Mononuclear cell (primary cell): ENCODE results near the gene DNM1. TPM values are rescaled to one million over a fixed set of nuclear protein-coding genes. Genes with fewer than 3 reads are reported as not detected.
"Not testable (repeated sequence)": the region's sequence is repeated elsewhere in the genome, so short reads cannot be mapped to it uniquely, and the experiment has no call there.

Source experiments
- H3K27me3 ChIP-seq: 2 replicates; pipeline ENCODE4 v1.6.0; 2011; ENCODE audit warnings: low read length, control low read depth; ENCODE audit not compliant: insufficient read depth
- H3K4me1 ChIP-seq: 2 replicates; pipeline ENCODE4 v1.5.1; 2011; ENCODE audit warnings: mild to moderate bottlenecking, low read length, control low read depth; ENCODE audit not compliant: insufficient read depth
- H3K4me3 ChIP-seq: 2 replicates; pipeline ENCODE4 v1.5.1; 2011; ENCODE audit warnings: mild to moderate bottlenecking, low read length, moderate library complexity
- H3K9me3 ChIP-seq: 2 replicates; pipeline ENCODE4 v1.5.1; 2011; ENCODE audit warnings: low read depth, mild to moderate bottlenecking, control low read depth, low read length
- total RNA-seq: library from RNA; depleted of rRNA; stranded (reverse); fragments of >200 nt; gene quantifications from one replicate; pipeline ENCODE4 v1.2.3, GENCODE V29; 2012

The DNM1 gene
- total RNA-seq, 1 donor = 1.4 TPM

- Histone ChIP-seq H3K4me1 (no peaks in the 10 kb centered on the region), H3K4me3 (no peak overlapping the region), H3K9me3 (no peaks in the 10 kb centered on the region), H3K27me3 (no peaks in the 10 kb centered on the region)
These were observed 34.4 kb upstream of the DNM1 start for GRCh38 chr9:128168731-128169308.

DNA sequence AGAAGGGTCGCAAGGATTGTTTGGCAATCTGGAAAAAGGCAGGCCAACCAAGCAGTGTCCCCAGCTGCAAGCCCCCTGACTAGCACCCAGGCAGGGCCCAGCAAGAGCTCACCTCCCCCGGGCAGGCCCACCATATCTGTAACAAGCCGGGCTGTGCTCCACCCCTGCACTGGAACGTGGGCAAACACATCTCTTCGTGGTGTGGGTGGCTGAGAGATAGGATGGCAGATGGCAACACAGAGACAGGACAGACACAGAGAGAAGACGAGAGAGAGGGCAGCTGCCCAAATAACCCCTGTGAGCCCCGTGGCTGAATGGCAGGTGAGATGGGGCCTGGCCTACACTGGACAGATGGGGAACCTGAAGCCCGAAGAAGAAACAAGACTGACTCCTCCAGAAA lies 33.7 kb upstream of the DNM1 start:
- Histone ChIP-seq H3K9me3 (no peaks in the 10 kb centered on the region), H3K4me3 (no peak overlapping the region), H3K27me3 (no peaks in the 10 kb centered on the region), H3K4me1 (no peaks in the 10 kb centered on the region)

DNA sequence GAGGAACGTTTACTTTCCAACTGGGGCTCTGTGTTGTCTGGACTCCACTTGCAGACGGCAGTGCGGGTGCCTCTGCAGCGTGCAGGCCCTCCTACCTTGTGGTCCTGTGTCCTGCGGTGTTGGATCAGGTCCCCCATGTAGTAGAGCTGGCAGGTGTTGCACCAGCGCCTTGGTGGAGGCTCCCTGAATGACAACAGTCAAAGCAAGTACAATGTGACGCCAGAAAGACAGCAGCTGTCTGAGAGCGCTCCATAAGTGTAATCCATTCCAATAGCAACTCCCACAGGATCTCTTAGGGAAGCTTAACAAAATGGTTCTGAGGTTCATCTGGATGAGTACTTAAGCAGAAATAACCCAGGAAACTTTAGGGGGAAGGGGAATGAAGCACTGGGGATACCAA lies 33.3 kb upstream of the DNM1 start:
- Histone ChIP-seq H3K4me1 (no peaks in the 10 kb centered on the region), H3K27me3 (no peaks in the 10 kb centered on the region), H3K9me3 (no peaks in the 10 kb centered on the region), H3K4me3 (no peak overlapping the region)

DNA sequence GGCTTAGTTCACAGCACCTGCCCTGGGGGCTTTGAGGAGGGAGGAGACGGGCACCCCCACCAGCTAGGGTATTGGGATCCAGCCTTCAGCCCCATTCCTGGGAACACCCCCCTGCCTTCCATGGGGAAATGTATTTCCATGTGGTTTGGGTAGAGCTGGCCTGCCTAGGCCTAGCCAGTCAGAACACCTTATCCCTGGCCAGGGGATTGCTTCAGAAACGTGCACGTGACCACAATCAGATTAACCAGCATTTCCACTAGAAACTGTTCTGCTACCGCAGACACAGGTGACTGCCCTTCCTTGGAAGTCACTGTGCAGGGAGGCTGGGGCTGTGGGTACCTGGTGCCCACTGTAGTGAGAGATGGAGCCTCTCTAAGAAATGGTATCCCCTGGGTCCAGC lies 29.1 kb upstream of the DNM1 start:
- H3K4me1 ChIP-seq = no peaks in the 10 kb centered on the region
- no peaks in the 10 kb centered on the region for H3K9me3 ChIP-seq
- no peaks in the 10 kb centered on the region for H3K27me3 ChIP-seq
- H3K4me3 ChIP-seq = no peak overlapping the region

- H3K4me3 ChIP-seq = no peak overlapping the region
- H3K9me3 ChIP-seq = no peaks in the 10 kb centered on the region
- H3K4me1 ChIP-seq = no peaks in the 10 kb centered on the region
- no peaks in the 10 kb centered on the region for H3K27me3 ChIP-seq
These were observed 28.0 kb upstream of the DNM1 start for GRCh38 chr9:128175102-128175563.

- Histone ChIP-seq H3K27me3 (no peaks in the 10 kb centered on the region), H3K4me1 (no peaks in the 10 kb centered on the region), H3K4me3 (no peak overlapping the region), H3K9me3 (no peaks in the 10 kb centered on the region)
These were observed 27.5 kb upstream of the DNM1 start for GRCh38 chr9:128175726-128176125.

GRCh38 chr9:128178806-128179431 lies 24.3 kb upstream of the DNM1 start:
- Histone ChIP-seq H3K4me1 (no peaks in the 10 kb centered on the region), H3K4me3 (no peak overlapping the region), H3K9me3 (no peaks in the 10 kb centered on the region), H3K27me3 (no peaks in the 10 kb centered on the region)

DNA sequence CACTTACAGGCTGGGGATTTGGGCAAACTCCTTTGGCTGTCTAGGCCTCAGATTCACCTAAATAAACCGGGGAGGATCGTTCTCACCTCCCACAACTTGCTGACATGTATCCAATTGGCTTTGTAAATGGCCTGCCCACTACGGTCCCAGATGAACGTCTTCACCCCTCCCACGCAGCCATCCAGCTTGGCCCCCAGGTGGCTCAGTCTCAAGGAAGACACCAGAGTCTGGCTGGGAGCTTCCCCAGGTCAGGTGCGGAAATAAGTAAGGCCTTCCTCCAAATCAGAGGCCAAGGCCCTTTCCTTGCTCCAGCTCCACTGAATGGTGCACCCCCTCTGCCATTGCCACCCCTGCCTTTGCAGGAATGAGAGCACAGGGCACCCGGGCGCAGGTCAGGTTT lies 23.2 kb upstream of the DNM1 start:
- Histone ChIP-seq H3K27me3 (no peaks in the 10 kb centered on the region), H3K4me3 (no peak overlapping the region), H3K9me3 (no peaks in the 10 kb centered on the region), H3K4me1 (no peaks in the 10 kb centered on the region)

- Histone ChIP-seq H3K4me1 (no peaks in the 10 kb centered on the region), H3K4me3 (no peak overlapping the region), H3K27me3 (no peaks in the 10 kb centered on the region), H3K9me3 (no peaks in the 10 kb centered on the region)
These were observed 22.7 kb upstream of the DNM1 start for GRCh38 chr9:128180447-128180846.

- H3K9me3 ChIP-seq, H3K4me1 ChIP-seq, H3K4me3 ChIP-seq, H3K27me3 ChIP-seq: not testable (repeated sequence)
These were observed 21.7 kb upstream of the DNM1 start for GRCh38 chr9:128181480-128181879.

- H3K4me3 ChIP-seq = no peak overlapping the region
- no peaks in the 10 kb centered on the region for H3K27me3 ChIP-seq
- H3K4me1 ChIP-seq = no peaks in the 10 kb centered on the region
- H3K9me3 ChIP-seq = no peaks in the 10 kb centered on the region
These were observed 20.1 kb upstream of the DNM1 start for GRCh38 chr9:128182893-128183588.

DNA sequence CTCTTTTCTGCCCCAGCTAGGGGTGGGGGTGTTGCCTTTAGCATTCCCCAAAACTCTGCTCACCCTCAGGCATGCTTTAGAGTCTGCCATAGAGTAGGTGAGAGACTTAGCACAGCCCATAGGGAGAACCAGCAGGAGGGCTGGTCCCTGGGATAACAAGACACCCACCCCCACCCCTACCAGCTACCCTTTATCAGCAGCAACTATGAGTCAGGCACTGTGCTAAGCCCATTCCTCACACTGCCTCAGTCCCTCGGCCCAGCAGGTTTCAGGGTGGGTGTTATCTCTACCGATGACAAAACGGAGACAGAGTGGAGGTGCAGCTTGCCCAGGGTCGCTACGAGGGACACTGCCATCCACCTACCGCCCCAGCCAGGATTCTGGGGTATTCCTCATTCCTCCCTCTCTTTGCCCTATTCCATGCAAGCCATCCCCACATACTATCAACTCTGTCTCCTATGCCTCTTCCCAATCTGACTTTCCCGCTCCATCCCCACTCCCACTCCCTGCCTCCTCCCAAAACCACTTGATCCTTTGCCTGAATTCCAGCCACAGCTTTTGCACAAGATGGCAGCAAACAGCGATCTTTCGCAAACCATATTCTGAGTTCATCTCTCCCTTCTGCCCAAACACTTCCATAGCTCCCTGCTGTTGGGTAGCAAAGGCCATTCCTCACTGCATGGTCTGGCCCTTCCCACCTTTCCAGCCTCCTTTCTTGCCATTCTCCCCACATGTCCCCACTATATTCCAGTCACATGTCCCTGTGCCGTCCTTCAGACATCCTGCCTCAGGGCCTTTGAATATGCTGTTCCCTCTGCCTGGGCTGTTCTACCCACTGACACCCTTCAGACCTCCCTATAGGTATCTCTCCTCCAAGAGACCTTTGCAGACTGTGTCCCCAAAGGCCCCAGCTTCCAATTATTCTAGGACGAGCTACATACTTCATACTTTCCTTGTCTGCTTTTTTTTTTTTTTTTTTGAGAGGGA lies 16.9 kb upstream of the DNM1 start:
- H3K27me3 ChIP-seq = no peaks in the 10 kb centered on the region
- no peak overlapping the region for H3K4me3 ChIP-seq
- H3K9me3 ChIP-seq = no peaks in the 10 kb centered on the region
- H3K4me1 ChIP-seq = peaks cover 13% of the 10 kb centered on the region

- Histone ChIP-seq H3K4me3 (no peak overlapping the region), H3K4me1 (peaks cover 22% of the 10 kb centered on the region)
These were observed 15.8 kb upstream of the DNM1 start for GRCh38 chr9:128187361-128187760.

GRCh38 chr9:128188209-128188608 lies 15.0 kb upstream of the DNM1 start:
- H3K27me3 ChIP-seq = no peaks in the 10 kb centered on the region
- H3K9me3 ChIP-seq = no peaks in the 10 kb centered on the region
- H3K4me1 ChIP-seq = peaks cover 30% of the 10 kb centered on the region
- no peak overlapping the region for H3K4me3 ChIP-seq

More at GRCh38 chr9:128187361-128187760, 15.8 kb upstream of the DNM1 start:
- H3K9me3 ChIP-seq = no peaks in the 10 kb centered on the region
- no peaks in the 10 kb centered on the region for H3K27me3 ChIP-seq

DNA sequence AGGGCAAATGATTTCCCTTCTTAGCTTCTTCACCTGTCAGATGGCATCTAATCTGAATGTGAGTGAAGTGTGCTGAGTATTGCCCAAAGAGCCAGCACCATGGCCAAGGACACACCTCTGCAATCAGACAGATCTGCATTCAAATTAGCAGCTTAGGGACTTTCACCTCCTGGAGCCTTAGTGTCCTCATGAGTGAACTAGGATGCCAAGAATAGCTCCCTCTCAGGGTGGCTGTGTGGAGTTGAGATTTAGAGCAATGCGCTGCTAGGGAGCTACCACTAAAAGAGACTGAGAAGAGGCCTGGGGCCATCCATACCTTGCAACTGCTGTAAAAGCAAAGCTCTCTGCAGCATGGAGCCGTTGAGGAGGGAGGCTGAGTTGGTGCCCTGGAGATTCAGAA lies 13.2 kb upstream of the DNM1 start:
- no peak overlapping the region for H3K4me3 ChIP-seq
- peaks cover 31% of the 10 kb centered on the region for H3K4me1 ChIP-seq
- H3K27me3 ChIP-seq = no peaks in the 10 kb centered on the region
- no peaks in the 10 kb centered on the region for H3K9me3 ChIP-seq
